H1 (cell line): ENCODE measurements around the gene MAP3K15. TPM values are rescaled to one million over a fixed set of nuclear protein-coding genes. Genes with fewer than 3 reads are reported as not detected.

Source experiments
- CTCF ChIA-PET: fragments of 300-600 bp; sonication (Branson Sonifier 250); formaldehyde crosslinking; loops from one replicate; lab custom pipeline; 2021; ENCODE audit not compliant: partially characterized antibody; lab: Charles Lee
- POLR2A ChIA-PET: fragments of 300-600 bp; sonication (Branson Sonifier 250); formaldehyde crosslinking; loops from one replicate; lab custom pipeline; 2021; ENCODE audit warnings: inconsistent platforms; ENCODE audit not compliant: partially characterized antibody; lab: Charles Lee
- DNase-seq, 2 experiments: peaks; one replicate each; pipeline versions ENCODE4 v3.0.0 to v3.0.0-alpha.2; 2010 to 2022; ENCODE audit warnings: low spot score in 2 of 2, low read depth in 1 of 2, mixed read lengths in 1 of 2
- FAIRE-seq: peaks from 2 replicates; lab custom pipeline; 2011; peaks lifted over from hg19 to GRCh38; lab: Jason Lieb, UNC
- H2AFZ ChIP-seq: 2 replicates; pipeline ENCODE4 v1.8.1; 2012; ENCODE audit warnings: low read length, inconsistent platforms
- H2AK5ac ChIP-seq: 2 replicates; pipeline ENCODE4 v1.6.1; 2013; ENCODE audit warnings: low read depth, low read length
- H2BK120ac ChIP-seq: replicated peaks from 2 replicates; pipeline ENCODE3; 2013; ENCODE audit warnings: low read depth, low read length, inconsistent platforms
- H2BK12ac ChIP-seq: 2 replicates; pipeline ENCODE4 v1.6.1; 2013; ENCODE audit warnings: low read depth, low read length
- H2BK15ac ChIP-seq: 2 replicates; pipeline ENCODE4 v1.6.1; 2013; ENCODE audit warnings: low read length
- H2BK20ac ChIP-seq: 2 replicates; pipeline ENCODE4 v1.6.1; 2013; ENCODE audit warnings: low read length
- H2BK5ac ChIP-seq: 2 replicates; pipeline ENCODE4 v1.6.1; 2013; ENCODE audit warnings: low read depth, low read length
- H3K14ac ChIP-seq: 2 replicates; pipeline ENCODE4 v1.6.1; 2013; ENCODE audit warnings: inconsistent platforms; ENCODE audit not compliant: insufficient read length
- H3K18ac ChIP-seq: 2 replicates; pipeline ENCODE4 v1.6.1; 2013; ENCODE audit warnings: low read length; ENCODE audit errors: extremely low read depth
- H3K23ac ChIP-seq: 2 replicates; pipeline ENCODE4 v1.6.1; 2013; ENCODE audit warnings: inconsistent platforms; ENCODE audit not compliant: insufficient read length
- H3K23me2 ChIP-seq: 2 replicates; pipeline ENCODE4 v1.6.1; 2013; ENCODE audit warnings: low read depth, low read length
- H3K27ac ChIP-seq: 2 replicates; pipeline ENCODE4 v1.6.1; 2011; ENCODE audit warnings: low read depth, low read length, inconsistent platforms
- H3K27me3 ChIP-seq, 4 experiments: replicated peaks in 1 of 4; 1 replicate in 1 of 4; 2 replicates in 3 of 4; pipeline versions ENCODE4 v1.6.1 to v1.8.1; 2011 to 2013; ENCODE audit warnings: low read length in 3 of 4, mild to moderate bottlenecking in 3 of 4, inconsistent platforms in 2 of 4, mixed read lengths in 2 of 4, moderate library complexity in 1 of 4; ENCODE audit not compliant: control insufficient read depth in 3 of 4, insufficient read depth in 3 of 4; ENCODE audit errors: extremely low read depth in 1 of 4
- H3K36me3 ChIP-seq, 4 experiments: 2 replicates each; pipeline versions ENCODE4 v1.6.1 to v1.8.1; 2011 to 2013; ENCODE audit warnings: mild to moderate bottlenecking in 4 of 4, low read length in 3 of 4, moderate library complexity in 2 of 4, control low read depth in 1 of 4, inconsistent platforms in 1 of 4; ENCODE audit not compliant: insufficient read depth in 4 of 4, control insufficient read depth in 2 of 4
- H3K4ac ChIP-seq: replicated peaks from 2 replicates; pipeline ENCODE3; 2013; ENCODE audit warnings: low read length, low read depth, mixed read lengths, inconsistent platforms; ENCODE audit not compliant: insufficient read length
- H3K4me1 ChIP-seq, 4 experiments: replicated peaks in 1 of 4; 1 replicate in 1 of 4; 2 replicates in 3 of 4; pipeline versions ENCODE4 v1.6.1 to v1.8.1; 2011 to 2013; ENCODE audit warnings: low read length in 3 of 4, inconsistent platforms in 2 of 4, mixed read lengths in 1 of 4; ENCODE audit not compliant: insufficient read depth in 4 of 4, control insufficient read depth in 3 of 4
- H3K4me2 ChIP-seq, 2 experiments: 2 replicates each; pipeline versions ENCODE4 v1.6.1 to v1.8.1; 2011 to 2013; ENCODE audit warnings: low read depth in 2 of 2, low read length in 2 of 2, control low read depth in 1 of 2, inconsistent platforms in 1 of 2, mild to moderate bottlenecking in 1 of 2; ENCODE audit not compliant: insufficient read depth in 1 of 2
- H3K4me3 ChIP-seq, 4 experiments: fragments of 200-600, 300-600 bp in 1 of 4; sonication (generic), shearing (Covaris generic), sonication (Bioruptor Twin) in 1 of 4; 2 replicates each; pipeline versions ENCODE4 v1.5.1 to v1.8.1; 2011 to 2016; ENCODE audit warnings: low read length in 4 of 4, low read depth in 3 of 4, control low read depth in 2 of 4, inconsistent platforms in 2 of 4, mild to moderate bottlenecking in 2 of 4, mixed read lengths in 1 of 4, moderate library complexity in 1 of 4; ENCODE audit not compliant: insufficient read depth in 2 of 4; ENCODE audit errors: extremely low read depth in 1 of 4
- H3K56ac ChIP-seq: replicated peaks from 2 replicates; pipeline ENCODE3; 2013; ENCODE audit warnings: low read depth, mild to moderate bottlenecking, mixed read lengths, low read length, inconsistent platforms; ENCODE audit not compliant: insufficient read length
- H3K79me1 ChIP-seq: 2 replicates; pipeline ENCODE4 v1.6.1; 2013; ENCODE audit warnings: low read depth, low read length, control low read depth
- H3K79me2 ChIP-seq, 2 experiments: 2 replicates each; pipeline versions ENCODE4 v1.6.1 to v1.8.1; 2012 to 2013; ENCODE audit warnings: low read length in 2 of 2, mild to moderate bottlenecking in 2 of 2, inconsistent platforms in 1 of 2; ENCODE audit not compliant: insufficient read depth in 2 of 2, control insufficient read depth in 1 of 2
- H3K9ac ChIP-seq, 4 experiments: replicated peaks in 1 of 4; 1 replicate in 1 of 4; 2 replicates in 3 of 4; pipeline versions ENCODE4 v1.6.1 to v1.8.1; 2011 to 2013; ENCODE audit warnings: low read depth in 3 of 4, low read length in 3 of 4, control low read depth in 2 of 4, mild to moderate bottlenecking in 2 of 4, moderate library complexity in 2 of 4, inconsistent platforms in 1 of 4; ENCODE audit errors: extremely low read depth in 1 of 4
- H3K9me3 ChIP-seq, 2 experiments: 2 replicates each; pipeline versions ENCODE4 v1.6.1 to v1.8.1; 2012 to 2013; ENCODE audit warnings: mild to moderate bottlenecking in 2 of 2, moderate library complexity in 2 of 2, control low read depth in 1 of 2, inconsistent platforms in 1 of 2, low read depth in 1 of 2, low read length in 1 of 2, mixed read lengths in 1 of 2; ENCODE audit not compliant: insufficient read depth in 2 of 2
- H4K20me1 ChIP-seq, 2 experiments: replicated peaks in 1 of 2; 2 replicates each; pipeline versions ENCODE3 to v1.8.1; 2011 to 2013; ENCODE audit warnings: inconsistent platforms in 2 of 2, low read length in 2 of 2, mild to moderate bottlenecking in 1 of 2; ENCODE audit not compliant: insufficient read depth in 2 of 2, control insufficient read depth in 1 of 2
- H4K5ac ChIP-seq: 2 replicates; pipeline ENCODE4 v1.6.1; 2013; ENCODE audit warnings: low read length, low read depth, mixed read lengths, inconsistent platforms; ENCODE audit not compliant: insufficient read length
- H4K8ac ChIP-seq: 2 replicates; pipeline ENCODE4 v1.8.0; 2013; ENCODE audit warnings: mild to moderate bottlenecking, moderate library complexity, low read length, inconsistent platforms; ENCODE audit not compliant: insufficient read depth; ENCODE audit errors: extremely low read depth
- H4K91ac ChIP-seq: replicated peaks from 2 replicates; pipeline ENCODE3; 2013; ENCODE audit warnings: low read length, mixed read lengths, inconsistent platforms; ENCODE audit not compliant: insufficient read length
- HDAC6 ChIP-seq: IDR thresholded peaks from one replicate; pipeline ENCODE4 v1.7.1; 2012; ENCODE audit warnings: low read depth, mild to moderate bottlenecking, inconsistent platforms, low read length, moderate library complexity
- WGBS, 2 experiments: shearing (Covaris generic) in 1 of 2; methylation state at CpG; one replicate each; pipeline versions ENCODE4 v1.1.6 to v1.1.7; 2013 to 2015; ENCODE audit warnings: low lambda C conversion rate in 2 of 2, mixed read lengths in 2 of 2, inconsistent platforms in 1 of 2, low coverage in 1 of 2, missing lambda C conversion rate in 1 of 2; ENCODE audit not compliant: insufficient replicate concordance in 2 of 2, insufficient coverage in 1 of 2, insufficient read length in 1 of 2; ENCODE audit errors: extremely low coverage in 1 of 2, missing lambda C conversion rate in 1 of 2; 5-methylcytosine and 5-hydroxymethylcytosine counted together
- polyA plus RNA-seq, 7 experiments: library from polyadenylated mRNA; depleted of rRNA in 3 of 7; stranded (reverse) in 5 of 7; unstranded in 2 of 7; fragments of >200 nt in 5 of 7; fragments of 200-250 nt in 2 of 7; gene quantifications; 1 replicate in 5 of 7; 2 replicates in 1 of 7; 4 replicates in 1 of 7; pipeline versions ENCODE4 v1.2.1 to v1.2.3, GENCODE V29; 2011 to 2013; ENCODE audit warnings: missing spikeins in 2 of 7, mixed read lengths in 2 of 7
- total RNA-seq: library from RNA; stranded (reverse); fragmentation: NEBNext Ultra II Directional; extraction: Animal tissue kit (Norgen Biotek cat#: 25700); gene quantifications from 2 replicates; pipeline ENCODE4 v1.2.1, GENCODE V29; 2021

The MAP3K15 gene
- total and polyA plus RNA-seq, 2 of the 8 experiments (the other 6 are each of a cell fraction or from before 2014, with no cell fraction given), result 1.8 to 2.4 TPM

DNA sequence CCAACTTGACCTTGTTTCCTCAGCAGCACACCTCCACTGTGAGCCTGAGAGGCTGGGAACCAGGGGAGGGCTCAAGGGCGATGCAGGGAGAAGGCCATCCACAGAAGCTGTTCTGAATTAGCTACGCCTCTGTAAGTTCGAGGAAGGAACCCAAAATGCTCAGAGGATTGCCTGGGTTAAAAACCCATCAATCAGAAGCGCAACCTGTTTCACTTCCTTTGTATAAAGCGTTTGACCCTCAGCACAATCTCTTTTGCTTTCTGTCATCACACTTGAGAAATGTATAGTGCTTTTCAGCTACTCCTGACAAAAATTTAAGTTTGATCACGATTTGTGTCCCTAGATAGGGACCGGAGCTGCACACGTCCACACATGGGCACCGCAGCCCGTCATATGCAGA is 48.0 kb upstream of the MAP3K15 start:
- Histone ChIP-seq H3K27me3 (no peaks in the 10 kb centered on the region), H4K91ac (no peak overlapping the region), H3K14ac (no peak overlapping the region), H3K9ac (no peak overlapping the region), H4K5ac (no peak overlapping the region), H3K23me2 (no peaks in the 10 kb centered on the region), H2BK12ac (no peak overlapping the region), H4K8ac (no peak overlapping the region), H3K79me1 (no peaks in the 10 kb centered on the region), H3K18ac (no peak overlapping the region), H2AFZ (no peak overlapping the region), H3K4me1 (peaks cover 0 to 4% (median 1%) of the 10 kb centered on the region in 4 experiments; a peak in 2 of 7 replicates), H4K20me1 (no peaks in the 10 kb centered on the region), H3K79me2 (no peaks in the 10 kb centered on the region), H3K56ac (no peak overlapping the region), H3K36me3 (no peaks in the 10 kb centered on the region), H3K27ac (no peak overlapping the region), H2BK15ac (no peak overlapping the region), H3K9me3 (no peaks in the 10 kb centered on the region), H2BK120ac (no peak overlapping the region), H3K4ac (no peak overlapping the region), H2BK20ac (no peak overlapping the region), H2BK5ac (no peak overlapping the region), H3K4me2 (no peak overlapping the region), H2AK5ac (no peak overlapping the region), H3K4me3 (no peak overlapping the region), H3K23ac (no peak overlapping the region)
- ChIA-PET POLR2A (no interaction called here), CTCF (no interaction called here)
- WGBS, 2 experiments, result 95% methylated on average over 8 of the region's 10 CpGs; no CpG with 5 or more reads in 1 of the 2 experiments
- DNase-seq (no peak), FAIRE-seq (no peak)
- TF ChIP-seq HDAC6, result no peak
